Gastroesophageal sphincter (tissue), 4 donors: ENCODE measurements around the gene FBXO17. TPM values are rescaled to one million over a fixed set of nuclear protein-coding genes. Genes with fewer than 3 reads are reported as not detected.
A peak's percentile ranks its signal among the peaks of the same experiment; 100 is the strongest.

Experiments
- ATAC-seq: fragments of 150-250 bp; one replicate; pipeline ENCODE4 v1.9.1; 2016; ENCODE audit warnings: mild to moderate bottlenecking, moderate library complexity
- H3K27ac ChIP-seq, 4 donors: fragments of 200-600 bp; sonication (generic) in 3 of 4; 1 replicate in 3 of 4; 2 replicates in 1 of 4; pipeline ENCODE4 v1.5.1; 2016 to 2019
- H3K27me3 ChIP-seq: fragments of 200-600 bp; sonication (generic); one replicate; pipeline ENCODE4 v1.5.1; 2019
- H3K36me3 ChIP-seq, 2 donors: fragments of 200-600 bp; sonication (generic); one replicate each; pipeline ENCODE4 v1.5.1; 2019; ENCODE audit warnings: control low read depth in 1 of 2
- H3K4me1 ChIP-seq, 3 donors: fragments of 200-600 bp; sonication (generic); 1 replicate in 2 of 3; 2 replicates in 1 of 3; pipeline ENCODE4 v1.5.1; 2016 to 2019; ENCODE audit warnings: control low read depth in 2 of 3
- H3K4me3 ChIP-seq, 2 donors: fragments of 200-600 bp; sonication (generic); one replicate each; pipeline ENCODE4 v1.5.1; 2019; ENCODE audit warnings: mild to moderate bottlenecking in 1 of 2, moderate library complexity in 1 of 2
- H3K9me3 ChIP-seq, 3 donors: fragments of 200-600 bp; sonication (generic); one replicate each; pipeline ENCODE4 v1.5.1; 2017 to 2019; ENCODE audit warnings: control low read depth in 2 of 3
- CTCF ChIP-seq, 4 experiments: fragments of 200-600 bp in 2 of 4; fragments of 450-650 bp in 2 of 4; sonication (generic) in 1 of 4; IDR thresholded peaks; one replicate each; pipeline ENCODE4 v1.5.1; 2017 to 2019; ENCODE audit warnings: antibody characterized with exemption in 4 of 4, mild to moderate bottlenecking in 2 of 4, moderate library complexity in 2 of 4
- EP300 ChIP-seq: sonication (generic); formaldehyde crosslinking; IDR thresholded peaks from one replicate; pipeline ENCODE4 v1.6.1; 2017; ENCODE audit warnings: antibody characterized with exemption, mild to moderate bottlenecking
- POLR2A ChIP-seq, 2 donors: fragments of 450-650 bp; IDR thresholded peaks; one replicate each; pipeline ENCODE4 v1.6.1; 2017; ENCODE audit warnings: antibody characterized with exemption in 2 of 2, mild to moderate bottlenecking in 2 of 2, moderate library complexity in 1 of 2
- POLR2AphosphoS5 ChIP-seq: sonication (generic); formaldehyde crosslinking; IDR thresholded peaks from one replicate; pipeline ENCODE4 v1.6.1; 2017; ENCODE audit warnings: antibody characterized with exemption
- WGBS, 2 donors: methylation state at CpG; one replicate each; pipeline ENCODE4 v1.1.5; 2018; ENCODE audit warnings: low coverage in 1 of 2; 5-methylcytosine and 5-hydroxymethylcytosine counted together
- total RNA-seq, 4 donors: library from RNA; depleted of rRNA; stranded (reverse); fragments of >200 nt; gene quantifications; one replicate each; pipeline ENCODE4 v1.1.0, GENCODE V29; 2016

The FBXO17 gene
- total RNA-seq, 4 donors from 2014 or later, result 21.5 to 31.3 (median 27.8) TPM

GRCh38 chr19:38913958-38914357 lies 61.6 kb downstream of the FBXO17 start:
- Histone ChIP-seq H3K27ac (no peak overlapping the region), H3K4me3 (no peak overlapping the region), H3K4me1 (peaks cover 0 to 4% (median 0%) of the 10 kb centered on the region in 3 donors), H3K9me3 (no peaks in the 10 kb centered on the region), H3K27me3 (peaks cover 22% of the 10 kb centered on the region), H3K36me3 (peaks cover 0 to 16% of the 10 kb centered on the region in 2 donors)
- ATAC-seq, result no peak
- TF ChIP-seq EP300 (no peak), POLR2A (IDR thresholded peaks at IDR 0.05) (no peak), CTCF (IDR thresholded peaks at IDR 0.05) (no peak), POLR2AphosphoS5 (no peak)
- WGBS, 2 donors, result 89 to 100% methylated on average over 1 to 7 of the region's 8 CpGs

DNA sequence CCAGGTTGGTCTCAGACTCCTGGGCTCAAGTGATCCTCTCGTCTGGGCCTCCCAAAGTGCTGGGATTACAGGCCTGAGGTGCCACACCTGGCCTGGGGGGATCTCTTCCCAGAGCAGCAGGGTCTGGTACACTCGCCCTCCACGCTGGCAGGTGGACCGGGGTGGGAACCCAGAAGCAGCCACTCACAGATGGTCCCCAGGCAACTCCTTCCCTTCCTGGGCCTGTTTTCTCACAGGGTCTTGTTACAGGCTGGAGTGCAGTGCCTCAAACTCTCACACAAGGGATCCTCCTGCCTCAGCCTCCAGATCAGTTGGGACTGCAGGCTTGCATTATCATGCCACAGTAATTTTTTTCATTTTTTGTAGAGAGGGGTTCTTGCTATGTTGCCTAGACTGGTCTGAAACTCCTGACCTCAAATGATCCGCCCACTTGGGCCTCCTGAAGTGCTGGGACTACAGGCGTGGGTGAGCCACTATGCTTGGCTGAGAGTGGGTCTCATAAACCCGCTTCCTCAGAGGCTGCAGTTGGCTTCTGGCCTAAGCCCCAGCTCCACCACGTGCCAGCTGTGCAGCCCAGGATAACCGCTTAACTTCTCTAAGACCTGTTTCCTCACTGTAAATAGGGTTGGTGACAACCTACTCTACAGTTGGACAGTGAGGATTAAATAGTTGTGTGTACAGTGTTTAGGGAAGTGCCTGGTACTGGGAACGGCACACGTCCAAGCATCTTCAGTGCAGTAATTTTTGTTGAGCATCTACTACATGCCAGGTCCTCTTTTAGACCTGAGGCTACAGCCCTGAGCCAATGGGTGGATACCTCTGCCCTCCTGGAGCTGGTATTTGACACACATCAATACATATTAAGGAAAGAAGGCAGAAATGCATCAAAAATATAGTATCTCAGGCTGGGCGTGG lies 62.7 kb downstream of the FBXO17 start:
- TF ChIP-seq EP300, result no peak
- TF ChIP-seq POLR2AphosphoS5, result no peak
- TF ChIP-seq POLR2A (IDR thresholded peaks at IDR 0.05), result no peak
- TF ChIP-seq CTCF (IDR thresholded peaks at IDR 0.05), result no peak
- Histone ChIP-seq H3K27ac (no peak overlapping the region), H3K4me3 (no peak overlapping the region), H3K27me3 (peaks cover 22% of the 10 kb centered on the region), H3K9me3 (no peaks in the 10 kb centered on the region), H3K36me3 (peaks cover 0 to 28% of the 10 kb centered on the region in 2 donors), H3K4me1 (peaks cover 0 to 4% (median 0%) of the 10 kb centered on the region in 3 donors)
- WGBS, 2 donors, result 44% methylated on average over 6 of the region's 12 CpGs; no CpG with 5 or more reads in 1 of the 2 donors
- no peak for ATAC-seq

DNA sequence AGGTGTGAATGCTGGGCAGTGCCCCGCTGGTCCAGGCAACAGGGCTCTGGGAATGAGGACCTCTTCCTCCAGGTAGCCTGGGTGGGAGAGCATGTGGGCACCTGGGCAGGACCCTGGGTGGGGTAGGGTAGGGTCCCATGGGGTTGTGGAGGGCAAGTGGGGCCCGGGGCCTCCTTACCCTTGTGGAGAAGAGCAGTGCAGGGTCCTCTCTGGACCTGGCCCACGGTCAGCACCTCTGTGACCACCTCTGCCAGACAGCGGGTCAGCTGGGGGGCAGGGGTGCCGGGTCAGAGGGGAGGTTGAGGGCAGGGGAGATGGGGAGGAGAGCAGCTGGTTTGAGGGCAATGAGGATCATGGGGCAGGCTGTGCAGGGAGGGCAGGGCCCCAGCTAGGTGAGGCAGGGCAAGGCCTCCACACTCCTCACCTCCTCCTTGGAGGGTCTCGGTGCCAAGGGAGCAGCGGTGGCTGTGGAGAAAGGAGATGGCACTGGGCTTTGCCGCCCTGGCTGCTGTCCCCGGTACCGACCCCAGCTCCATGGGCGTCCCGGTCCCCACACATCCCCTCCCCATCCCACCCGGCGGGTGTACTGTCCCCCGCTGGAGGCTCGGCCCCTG lies 64.0 kb downstream of the FBXO17 start:
- H3K9me3 ChIP-seq, result no peaks in the 10 kb centered on the region
- no peak for TF ChIP-seq POLR2AphosphoS5
- no peak for TF ChIP-seq POLR2A (IDR thresholded peaks at IDR 0.05)
- no peak for TF ChIP-seq CTCF (IDR thresholded peaks at IDR 0.05)
- TF ChIP-seq EP300, result no peak
- H3K4me3 ChIP-seq, result no peak overlapping the region
- no CpG with 5 or more reads among the region's 16 CpGs for WGBS, 2 donors
- H3K36me3 ChIP-seq, result peaks cover 0 to 41% of the 10 kb centered on the region in 2 donors
- peak; percentile 11 for ATAC-seq
- no peak overlapping the region for H3K27ac ChIP-seq
- H3K27me3 ChIP-seq, result peaks cover 22% of the 10 kb centered on the region
- peaks cover 0 to 4% (median 0%) of the 10 kb centered on the region in 3 donors for H3K4me1 ChIP-seq

DNA sequence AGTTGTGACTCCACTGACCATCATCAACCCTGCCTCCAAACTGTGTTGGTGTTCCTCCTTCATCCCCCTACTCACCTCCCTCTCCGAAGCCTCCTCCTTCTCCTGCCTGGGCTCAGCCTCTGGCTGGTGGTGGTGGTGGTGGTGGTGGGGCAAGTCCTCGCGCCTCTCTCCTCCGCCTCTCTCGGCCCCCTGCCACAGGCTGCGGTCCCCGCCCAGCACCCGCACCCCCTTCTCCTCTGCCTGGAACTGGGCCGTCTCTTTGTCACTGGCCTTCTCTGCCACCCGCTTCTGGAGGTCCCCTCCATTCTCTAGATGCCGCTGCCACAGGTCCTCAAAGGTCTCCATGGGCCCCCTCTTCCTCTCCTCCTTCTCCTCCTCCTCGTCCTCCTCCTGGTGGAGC lies 65.1 kb downstream of the FBXO17 start:
- peaks cover 0 to 46% of the 10 kb centered on the region in 2 donors for H3K36me3 ChIP-seq
- no peak for ATAC-seq
- H3K4me1 ChIP-seq, result peaks cover 0 to 4% (median 0%) of the 10 kb centered on the region in 3 donors
- no peak overlapping the region for H3K27ac ChIP-seq
- H3K4me3 ChIP-seq, result no peak overlapping the region
- peaks cover 22% of the 10 kb centered on the region for H3K27me3 ChIP-seq
- 96% methylated on average over 9 to 12 of the region's 12 CpGs for WGBS, 2 donors
- no peak for TF ChIP-seq EP300
- TF ChIP-seq POLR2A (IDR thresholded peaks at IDR 0.05), result no peak
- TF ChIP-seq POLR2AphosphoS5, result no peak
- no peak for TF ChIP-seq CTCF (IDR thresholded peaks at IDR 0.05)
- H3K9me3 ChIP-seq, result no peaks in the 10 kb centered on the region
